B cell (primary cell): ENCODE data around the gene SLC7A5.
"Not testable (repeated sequence)": the region's sequence is repeated elsewhere in the genome, so short reads cannot be mapped to it uniquely, and the experiment has no call there.

ENCODE experiments used
- EZH2 ChIP-seq: IDR thresholded peaks from 2 replicates; pipeline ENCODE4 v1.6.1; 2012; ENCODE audit warnings: borderline replicate concordance, low read depth, mild to moderate bottlenecking, moderate library complexity, low read length; ENCODE audit not compliant: insufficient read depth, poor library complexity, severe bottlenecking
- TF ChIP-seq, protein P1 (sequence below): fragments of 200-600 bp; IDR thresholded peaks from one replicate; pipeline ENCODE4 v1.8.0; 2022; ENCODE audit warnings: antibody characterized with exemption, mild to moderate bottlenecking

DNA sequence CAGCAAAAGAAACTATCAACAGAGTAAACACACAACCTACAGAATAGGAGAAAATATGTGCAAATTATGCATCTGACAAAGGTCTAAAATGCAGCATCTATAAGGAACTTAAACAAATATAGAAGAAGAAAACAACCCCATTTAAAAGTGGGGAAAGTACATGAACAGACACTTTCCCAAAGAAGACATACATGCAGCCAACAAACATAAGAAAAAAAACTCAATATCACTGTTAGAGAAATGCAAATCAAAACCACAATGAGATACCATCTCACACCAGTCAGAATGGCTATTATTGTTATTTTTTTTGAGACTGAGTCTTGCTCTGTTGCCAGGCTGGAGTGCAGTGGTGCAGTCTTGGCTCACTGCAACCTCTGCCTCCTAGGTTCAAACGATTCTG is 57.9 kb downstream of the SLC7A5 start:
- TF ChIP-seq, protein P1, sequence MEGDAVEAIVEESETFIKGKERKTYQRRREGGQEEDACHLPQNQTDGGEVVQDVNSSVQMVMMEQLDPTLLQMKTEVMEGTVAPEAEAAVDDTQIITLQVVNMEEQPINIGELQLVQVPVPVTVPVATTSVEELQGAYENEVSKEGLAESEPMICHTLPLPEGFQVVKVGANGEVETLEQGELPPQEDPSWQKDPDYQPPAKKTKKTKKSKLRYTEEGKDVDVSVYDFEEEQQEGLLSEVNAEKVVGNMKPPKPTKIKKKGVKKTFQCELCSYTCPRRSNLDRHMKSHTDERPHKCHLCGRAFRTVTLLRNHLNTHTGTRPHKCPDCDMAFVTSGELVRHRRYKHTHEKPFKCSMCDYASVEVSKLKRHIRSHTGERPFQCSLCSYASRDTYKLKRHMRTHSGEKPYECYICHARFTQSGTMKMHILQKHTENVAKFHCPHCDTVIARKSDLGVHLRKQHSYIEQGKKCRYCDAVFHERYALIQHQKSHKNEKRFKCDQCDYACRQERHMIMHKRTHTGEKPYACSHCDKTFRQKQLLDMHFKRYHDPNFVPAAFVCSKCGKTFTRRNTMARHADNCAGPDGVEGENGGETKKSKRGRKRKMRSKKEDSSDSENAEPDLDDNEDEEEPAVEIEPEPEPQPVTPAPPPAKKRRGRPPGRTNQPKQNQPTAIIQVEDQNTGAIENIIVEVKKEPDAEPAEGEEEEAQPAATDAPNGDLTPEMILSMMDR = not testable (repeated sequence)
- TF ChIP-seq EZH2 = not testable (repeated sequence)
